DND-41 (cell line): Measurements from ENCODE around the gene SLC27A3.

Experiments
- EZH2 ChIP-seq: IDR thresholded peaks from 3 replicates; pipeline ENCODE4 v1.6.1; 2012; ENCODE audit warnings: borderline replicate concordance, low read depth, mild to moderate bottlenecking, moderate library complexity, low read length, inconsistent platforms; ENCODE audit not compliant: severe bottlenecking
- TF ChIP-seq, protein P1 (sequence below): IDR thresholded peaks from 2 replicates; pipeline ENCODE4 v1.5.1; 2012; ENCODE audit warnings: borderline replicate concordance, low read length, moderate library complexity, mild to moderate bottlenecking; ENCODE audit not compliant: poor library complexity, severe bottlenecking; ENCODE audit errors: extremely low read depth

DNA sequence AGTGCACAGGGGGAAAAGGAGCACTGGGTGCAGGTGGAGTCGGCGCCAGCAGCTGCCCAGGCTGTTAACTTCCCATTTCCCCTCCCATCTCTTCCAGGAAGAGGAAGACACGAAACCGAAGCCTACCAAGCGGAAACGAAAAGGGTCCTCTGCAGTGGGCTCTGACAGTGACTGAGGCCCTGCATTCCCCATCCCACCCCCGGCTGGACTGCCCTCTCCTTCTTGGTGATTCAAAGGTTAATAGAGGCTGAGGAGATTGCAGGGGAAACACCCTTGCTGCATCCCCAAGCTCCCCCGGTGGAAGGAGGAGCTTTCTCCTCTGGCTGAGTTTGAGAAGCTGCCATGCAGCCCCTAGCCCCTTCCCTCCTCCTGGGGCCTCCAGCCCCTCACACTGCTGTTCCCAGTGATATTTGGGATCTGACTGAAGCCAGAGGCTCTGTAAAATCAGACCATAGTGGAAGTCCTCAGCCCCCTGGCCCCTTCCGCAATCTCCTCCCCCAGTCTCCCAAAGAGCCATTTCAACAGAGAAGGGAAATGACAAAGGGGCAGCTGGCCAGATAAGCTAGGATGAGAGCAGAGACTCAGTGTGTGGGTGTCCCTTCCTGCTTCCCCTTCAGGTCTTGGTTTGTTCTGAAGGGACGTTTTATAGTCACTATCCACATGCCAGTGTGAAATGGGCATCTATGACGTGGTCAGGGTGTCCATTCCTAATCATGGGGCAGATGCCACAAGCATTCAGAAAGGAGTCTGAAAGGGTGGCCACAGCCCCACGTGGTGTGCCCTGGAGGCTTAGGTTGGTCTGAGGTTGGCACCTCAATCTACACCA, 1.9 kb upstream of the SLC27A3 start:
- TF ChIP-seq, protein P1, sequence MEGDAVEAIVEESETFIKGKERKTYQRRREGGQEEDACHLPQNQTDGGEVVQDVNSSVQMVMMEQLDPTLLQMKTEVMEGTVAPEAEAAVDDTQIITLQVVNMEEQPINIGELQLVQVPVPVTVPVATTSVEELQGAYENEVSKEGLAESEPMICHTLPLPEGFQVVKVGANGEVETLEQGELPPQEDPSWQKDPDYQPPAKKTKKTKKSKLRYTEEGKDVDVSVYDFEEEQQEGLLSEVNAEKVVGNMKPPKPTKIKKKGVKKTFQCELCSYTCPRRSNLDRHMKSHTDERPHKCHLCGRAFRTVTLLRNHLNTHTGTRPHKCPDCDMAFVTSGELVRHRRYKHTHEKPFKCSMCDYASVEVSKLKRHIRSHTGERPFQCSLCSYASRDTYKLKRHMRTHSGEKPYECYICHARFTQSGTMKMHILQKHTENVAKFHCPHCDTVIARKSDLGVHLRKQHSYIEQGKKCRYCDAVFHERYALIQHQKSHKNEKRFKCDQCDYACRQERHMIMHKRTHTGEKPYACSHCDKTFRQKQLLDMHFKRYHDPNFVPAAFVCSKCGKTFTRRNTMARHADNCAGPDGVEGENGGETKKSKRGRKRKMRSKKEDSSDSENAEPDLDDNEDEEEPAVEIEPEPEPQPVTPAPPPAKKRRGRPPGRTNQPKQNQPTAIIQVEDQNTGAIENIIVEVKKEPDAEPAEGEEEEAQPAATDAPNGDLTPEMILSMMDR: no peak
- TF ChIP-seq EZH2: no peak
